Measurements from ENCODE around the gene CTBP2.

Gene CTBP2

DNA sequence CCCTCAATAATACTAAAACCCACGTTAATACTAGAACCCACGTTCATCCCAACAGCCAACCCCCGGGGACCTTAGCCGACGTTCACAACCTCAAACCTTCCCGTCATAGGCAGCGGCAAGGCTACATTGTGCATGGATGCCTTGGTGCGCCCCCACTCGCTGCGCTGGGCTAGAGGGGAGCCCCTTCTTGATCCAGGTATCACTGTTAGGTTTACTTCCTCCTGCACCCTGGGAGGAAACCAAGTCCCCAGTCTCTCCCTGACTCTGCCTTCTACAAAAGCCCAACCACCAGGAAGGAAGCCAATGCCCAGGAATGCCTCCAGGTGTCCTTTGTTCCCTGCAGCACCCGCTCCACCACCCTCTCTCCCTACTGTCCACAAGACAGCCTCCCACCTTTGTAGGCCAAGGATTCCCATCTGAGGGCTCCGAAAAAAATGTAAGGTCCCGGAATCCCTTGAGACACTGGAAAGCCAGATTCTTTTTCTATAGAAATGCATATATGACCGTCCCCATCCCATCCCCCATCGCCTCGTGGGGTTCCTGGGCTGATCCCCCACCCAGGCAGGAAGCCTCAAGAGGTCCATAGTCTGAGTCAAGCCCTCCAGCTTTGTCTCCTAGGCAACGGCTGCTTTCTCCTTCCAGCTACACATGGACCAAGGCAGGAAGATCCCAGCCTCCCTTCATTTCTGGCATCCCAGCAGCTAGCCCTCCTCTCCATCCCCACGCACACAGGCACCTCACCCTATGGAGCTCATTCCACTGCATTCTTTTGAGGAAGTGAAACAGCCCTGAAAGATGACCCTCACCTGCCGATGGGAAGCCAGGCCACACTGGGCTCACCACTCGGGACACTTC, 25.2 kb downstream of the CTBP2 start:
- H3K27me3 Mint-ChIP-seq (ENCODE audit: low read depth, poor library complexity) = no peaks in the 10 kb centered on the region
- no peak overlapping the region for H3K4me3 Mint-ChIP-seq
- TF ChIP-seq, protein P1, sequence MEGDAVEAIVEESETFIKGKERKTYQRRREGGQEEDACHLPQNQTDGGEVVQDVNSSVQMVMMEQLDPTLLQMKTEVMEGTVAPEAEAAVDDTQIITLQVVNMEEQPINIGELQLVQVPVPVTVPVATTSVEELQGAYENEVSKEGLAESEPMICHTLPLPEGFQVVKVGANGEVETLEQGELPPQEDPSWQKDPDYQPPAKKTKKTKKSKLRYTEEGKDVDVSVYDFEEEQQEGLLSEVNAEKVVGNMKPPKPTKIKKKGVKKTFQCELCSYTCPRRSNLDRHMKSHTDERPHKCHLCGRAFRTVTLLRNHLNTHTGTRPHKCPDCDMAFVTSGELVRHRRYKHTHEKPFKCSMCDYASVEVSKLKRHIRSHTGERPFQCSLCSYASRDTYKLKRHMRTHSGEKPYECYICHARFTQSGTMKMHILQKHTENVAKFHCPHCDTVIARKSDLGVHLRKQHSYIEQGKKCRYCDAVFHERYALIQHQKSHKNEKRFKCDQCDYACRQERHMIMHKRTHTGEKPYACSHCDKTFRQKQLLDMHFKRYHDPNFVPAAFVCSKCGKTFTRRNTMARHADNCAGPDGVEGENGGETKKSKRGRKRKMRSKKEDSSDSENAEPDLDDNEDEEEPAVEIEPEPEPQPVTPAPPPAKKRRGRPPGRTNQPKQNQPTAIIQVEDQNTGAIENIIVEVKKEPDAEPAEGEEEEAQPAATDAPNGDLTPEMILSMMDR (IDR thresholded peaks at IDR 0.05) = no peak
- H3K27ac Mint-ChIP-seq = peak overlapping the region; percentile 90
- DNase-seq = no peak
- peaks cover 86% of the 10 kb centered on the region for H3K36me3 Mint-ChIP-seq (ENCODE audit: low read depth)
- peaks cover 3% of the 10 kb centered on the region for H3K9me3 Mint-ChIP-seq
- H3K4me1 Mint-ChIP-seq = peaks cover 65% of the 10 kb centered on the region

DNA sequence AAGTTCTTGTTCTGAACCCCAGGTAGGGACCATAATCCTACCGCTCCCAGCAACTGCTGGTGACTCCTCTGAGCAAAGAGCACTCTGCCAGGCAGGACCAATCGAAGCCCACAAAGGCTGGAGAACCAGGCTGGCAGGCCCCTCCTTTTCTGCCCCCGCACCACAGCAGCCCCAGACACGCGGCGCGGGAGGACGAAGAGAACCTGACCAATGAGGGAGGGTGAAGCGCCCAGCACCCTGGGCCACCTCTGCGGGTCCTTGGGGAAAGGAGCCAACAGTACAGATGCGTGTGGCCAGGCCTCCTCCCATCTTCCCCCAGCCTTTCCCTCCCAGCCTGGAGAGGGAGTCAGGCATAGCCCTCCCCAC, 25.9 kb downstream of the CTBP2 start:
- H3K36me3 Mint-ChIP-seq (ENCODE audit: low read depth) = peaks cover 84% of the 10 kb centered on the region
- no peaks in the 10 kb centered on the region for H3K27me3 Mint-ChIP-seq (ENCODE audit: low read depth, poor library complexity)
- DNase-seq = no peak
- H3K4me1 Mint-ChIP-seq = peaks cover 65% of the 10 kb centered on the region
- no peak overlapping the region for H3K4me3 Mint-ChIP-seq
- H3K9me3 Mint-ChIP-seq = peaks cover 3% of the 10 kb centered on the region
- TF ChIP-seq, protein P1 (IDR thresholded peaks at IDR 0.05) = no peak
- H3K27ac Mint-ChIP-seq = peak overlapping the region; percentile 90

DNA sequence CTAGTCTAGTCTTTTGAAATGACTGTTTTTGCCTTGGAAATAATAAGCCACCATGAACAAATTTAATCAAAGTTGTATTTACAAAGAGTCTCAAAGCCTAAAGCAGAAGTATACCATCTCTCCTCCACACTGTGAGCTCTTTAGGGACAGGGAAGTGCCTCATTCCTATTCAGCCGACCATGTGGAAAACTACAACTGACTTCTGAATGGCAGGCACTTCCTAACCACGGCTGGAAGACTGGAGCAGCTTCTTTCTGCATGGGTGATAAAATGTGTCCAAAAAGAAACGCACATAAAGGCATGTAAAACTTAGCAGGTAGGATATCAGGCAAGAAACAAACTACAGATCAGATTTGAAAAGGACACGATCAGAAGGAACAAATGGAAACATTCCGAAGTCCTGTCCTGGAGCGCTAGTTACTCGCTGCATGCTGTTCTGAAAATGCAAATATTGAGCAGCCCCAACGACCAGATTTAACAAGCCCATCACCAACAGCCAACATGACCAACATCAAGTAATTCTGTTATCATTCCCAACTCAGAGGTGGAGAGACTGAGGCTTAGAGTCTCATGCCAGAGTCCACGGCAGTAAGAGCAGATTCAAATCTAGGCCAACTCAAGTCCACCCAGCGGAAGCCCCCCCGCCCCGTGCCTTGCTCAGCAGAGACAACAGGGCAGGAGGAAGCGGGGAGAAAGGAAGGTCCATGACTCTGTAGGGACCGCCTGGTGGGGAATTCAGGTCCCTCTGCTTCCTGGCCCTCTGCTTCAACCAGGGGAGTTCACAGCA, 26.5 kb downstream of the CTBP2 start:
- peaks cover 85% of the 10 kb centered on the region for H3K36me3 Mint-ChIP-seq (ENCODE audit: low read depth)
- TF ChIP-seq, protein P1 (IDR thresholded peaks at IDR 0.05) = no peak
- H3K9me3 Mint-ChIP-seq = peaks cover 3% of the 10 kb centered on the region
- no peaks in the 10 kb centered on the region for H3K27me3 Mint-ChIP-seq (ENCODE audit: low read depth, poor library complexity)
- peaks cover 64% of the 10 kb centered on the region for H3K4me1 Mint-ChIP-seq
- H3K4me3 Mint-ChIP-seq = no peak overlapping the region
- DNase-seq = no peak
- peak overlapping the region; percentile 98 for H3K27ac Mint-ChIP-seq

DNA sequence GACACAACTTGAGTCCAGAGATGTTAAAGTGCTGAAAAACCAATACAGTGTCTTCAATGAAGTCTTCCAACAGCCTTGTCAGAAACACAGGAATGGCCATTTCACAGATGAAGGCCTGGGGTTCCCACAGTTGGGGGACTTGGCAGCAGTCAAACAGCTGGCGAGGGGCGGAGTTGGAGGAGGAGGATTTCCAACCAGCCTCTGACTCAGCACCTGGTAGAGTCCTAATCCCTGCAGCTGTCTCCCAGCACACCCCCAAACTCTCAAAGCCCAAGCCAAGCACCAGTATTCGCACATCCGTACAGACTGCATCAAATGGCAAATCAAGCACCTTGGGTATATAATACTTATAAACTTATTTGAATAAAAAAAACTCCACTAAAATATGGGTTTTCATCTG, 28.0 kb downstream of the CTBP2 start:
- DNase-seq = no peak
- peaks cover 85% of the 10 kb centered on the region for H3K36me3 Mint-ChIP-seq (ENCODE audit: low read depth)
- H3K27ac Mint-ChIP-seq = no peak overlapping the region
- no peak overlapping the region for H3K4me3 Mint-ChIP-seq
- H3K4me1 Mint-ChIP-seq = peaks cover 59% of the 10 kb centered on the region
- TF ChIP-seq, protein P1 (IDR thresholded peaks at IDR 0.05) = no peak
- H3K27me3 Mint-ChIP-seq (ENCODE audit: low read depth, poor library complexity) = no peaks in the 10 kb centered on the region
- peaks cover 3% of the 10 kb centered on the region for H3K9me3 Mint-ChIP-seq

DNA sequence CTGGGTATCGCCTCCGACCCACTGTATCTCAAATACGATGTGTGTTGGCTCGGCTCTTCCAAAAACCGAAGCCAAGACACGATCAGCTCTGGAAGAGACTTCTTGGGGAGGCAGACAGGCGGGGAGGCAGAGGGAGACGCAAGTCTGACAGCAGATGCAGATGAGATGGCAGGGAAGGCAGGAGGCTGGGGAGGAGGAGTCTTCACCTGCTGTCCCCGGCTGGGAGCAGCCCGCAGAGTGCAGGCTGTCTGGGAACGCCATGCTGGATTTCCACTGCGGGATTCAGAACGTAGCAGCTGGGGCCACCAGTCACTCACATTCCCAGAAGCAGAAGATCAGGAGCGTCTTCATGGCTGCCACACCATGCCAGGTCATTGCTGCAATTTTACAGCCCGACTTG, 29.4 kb downstream of the CTBP2 start:
- TF ChIP-seq, protein P1 (IDR thresholded peaks at IDR 0.05) = no peak
- Mint-ChIP-seq H3K36me3 (ENCODE audit: low read depth) (peaks cover 85% of the 10 kb centered on the region), H3K27me3 (ENCODE audit: low read depth, poor library complexity) (no peaks in the 10 kb centered on the region), H3K27ac (no peak overlapping the region), H3K9me3 (peaks cover 3% of the 10 kb centered on the region), H3K4me1 (peaks cover 59% of the 10 kb centered on the region), H3K4me3 (no peak overlapping the region)
- DNase-seq = no peak

Data from nephron progenitor cell (in vitro differentiated cells).